Vagina (tissue), 2 donors: ENCODE results near the gene SERTM1. TPM values are rescaled to one million over a fixed set of nuclear protein-coding genes. Genes with fewer than 3 reads are reported as not detected.

Experiments used
- DNase-seq, 2 donors: peaks; one replicate each; pipeline ENCODE4 v3.0.0-alpha.2; 2017; ENCODE audit errors: extremely low spot score in 2 of 2
- H3K27ac ChIP-seq: fragments of 200-600 bp; sonication (generic); one replicate; pipeline ENCODE4 v1.5.1; 2019
- H3K27me3 ChIP-seq: fragments of 200-600 bp; sonication (generic); one replicate; pipeline ENCODE4 v1.5.1; 2019
- H3K36me3 ChIP-seq, 2 donors: fragments of 200-600 bp; sonication (generic); one replicate each; pipeline ENCODE4 v1.5.1; 2017 to 2019
- H3K4me1 ChIP-seq: fragments of 200-600 bp; sonication (generic); one replicate; pipeline ENCODE4 v1.5.1; 2019
- H3K4me3 ChIP-seq, 2 donors: fragments of 200-600 bp; sonication (generic); 1 replicate in 1 of 2; 2 replicates in 1 of 2; pipeline ENCODE4 v1.5.1; 2016 to 2019
- H3K9me3 ChIP-seq: fragments of 200-600 bp; sonication (generic); one replicate; pipeline ENCODE4 v1.5.1; 2019
- CTCF ChIP-seq, 3 experiments: fragments of 450-650 bp in 2 of 3; fragments of 200-600 bp in 1 of 3; sonication (generic) in 1 of 3; IDR thresholded peaks; one replicate each; pipeline ENCODE4 v1.5.1; 2017 to 2019; ENCODE audit warnings: antibody characterized with exemption in 3 of 3, mild to moderate bottlenecking in 2 of 3, moderate library complexity in 2 of 3
- POLR2A ChIP-seq, 2 donors: fragments of 450-650 bp; IDR thresholded peaks; one replicate each; pipeline ENCODE4 v1.6.1; 2017; ENCODE audit warnings: antibody characterized with exemption in 2 of 2, mild to moderate bottlenecking in 2 of 2, moderate library complexity in 2 of 2
- POLR2AphosphoS5 ChIP-seq, 2 donors: sonication (generic); formaldehyde crosslinking; IDR thresholded peaks; one replicate each; pipeline ENCODE4 v1.9.0; 2017; ENCODE audit warnings: antibody characterized with exemption in 2 of 2, mild to moderate bottlenecking in 2 of 2, low read depth in 1 of 2; ENCODE audit not compliant: insufficient read depth in 1 of 2
- intact Hi-C: fragments of 100-400 bp; cut with DNase I; formaldehyde crosslinking; loops from one replicate; pipeline ENCODE4 v1.15.1; 2023
- total RNA-seq: library from RNA; depleted of rRNA; stranded (reverse); fragments of >200 nt; gene quantifications from one replicate; pipeline ENCODE4 v1.2.3, GENCODE V29; 2016

Gene SERTM1
- total RNA-seq, 1 donor from 2014 or later, result 16.0 TPM

GRCh38 chr13:36710396-36710795 lies 36.6 kb downstream of the SERTM1 start:
- no peak overlapping the region for H3K4me3 ChIP-seq
- H3K9me3 ChIP-seq, result no peaks in the 10 kb centered on the region
- H3K27me3 ChIP-seq, result no peaks in the 10 kb centered on the region
- TF ChIP-seq CTCF (IDR thresholded peaks at IDR 0.05) (no peak), POLR2A (IDR thresholded peaks at IDR 0.05) (no peak), POLR2AphosphoS5 (IDR thresholded peaks at IDR 0.05; ENCODE audit: insufficient read depth in 1 of 2, low read depth in 1 of 2) (no peak)
- H3K36me3 ChIP-seq, result no peaks in the 10 kb centered on the region
- no peak overlapping the region for H3K27ac ChIP-seq
- intact Hi-C loops, result no loop called here
- DNase-seq, result no peak
- H3K4me1 ChIP-seq, result no peaks in the 10 kb centered on the region

- TF ChIP-seq POLR2AphosphoS5 (IDR thresholded peaks at IDR 0.05; ENCODE audit: insufficient read depth in 1 of 2, low read depth in 1 of 2), result no peak
- TF ChIP-seq POLR2A (IDR thresholded peaks at IDR 0.05), result no peak
- TF ChIP-seq CTCF (IDR thresholded peaks at IDR 0.05), result no peak
- H3K4me3 ChIP-seq, result no peak overlapping the region
- H3K36me3 ChIP-seq, result no peaks in the 10 kb centered on the region
- no peaks in the 10 kb centered on the region for H3K27me3 ChIP-seq
- DNase-seq, result no peak
- no peaks in the 10 kb centered on the region for H3K4me1 ChIP-seq
- intact Hi-C loops, result no loop called here
- H3K9me3 ChIP-seq, result no peaks in the 10 kb centered on the region
- no peak overlapping the region for H3K27ac ChIP-seq
These were observed 38.5 kb downstream of the SERTM1 start for GRCh38 chr13:36712290-36712689.

- no peaks in the 10 kb centered on the region for H3K9me3 ChIP-seq
- no peaks in the 10 kb centered on the region for H3K27me3 ChIP-seq
- H3K4me1 ChIP-seq, result no peaks in the 10 kb centered on the region
- peak in 1 of 2 donors; percentile 17 for TF ChIP-seq POLR2AphosphoS5 (IDR thresholded peaks at IDR 0.05; ENCODE audit: insufficient read depth in 1 of 2, low read depth in 1 of 2)
- TF ChIP-seq POLR2A (IDR thresholded peaks at IDR 0.05), result no peak
- TF ChIP-seq CTCF (IDR thresholded peaks at IDR 0.05), result no peak
- H3K4me3 ChIP-seq, result no peak overlapping the region
- no peaks in the 10 kb centered on the region for H3K36me3 ChIP-seq
- no peak overlapping the region for H3K27ac ChIP-seq
- intact Hi-C loops, result no loop called here
- no peak for DNase-seq
These were observed 39.0 kb downstream of the SERTM1 start for GRCh38 chr13:36712770-36713169.

GRCh38 chr13:36713887-36714286 lies 40.1 kb downstream of the SERTM1 start:
- DNase-seq, result no peak
- no peak overlapping the region for H3K4me3 ChIP-seq
- TF ChIP-seq POLR2A (IDR thresholded peaks at IDR 0.05), result no peak

GRCh38 chr13:36715841-36716240 lies 42.0 kb downstream of the SERTM1 start:
- no peak overlapping the region for H3K27ac ChIP-seq
- H3K9me3 ChIP-seq, result no peaks in the 10 kb centered on the region
- no peaks in the 10 kb centered on the region for H3K27me3 ChIP-seq
- no peak for DNase-seq
- no peaks in the 10 kb centered on the region for H3K4me1 ChIP-seq
- H3K36me3 ChIP-seq, result no peaks in the 10 kb centered on the region
- TF ChIP-seq CTCF (IDR thresholded peaks at IDR 0.05) (no peak), POLR2A (IDR thresholded peaks at IDR 0.05) (no peak), POLR2AphosphoS5 (IDR thresholded peaks at IDR 0.05; ENCODE audit: insufficient read depth in 1 of 2, low read depth in 1 of 2) (no peak)
- no peak overlapping the region for H3K4me3 ChIP-seq
- intact Hi-C loops, result no loop called here

More at GRCh38 chr13:36713887-36714286, 40.1 kb downstream of the SERTM1 start:
- no peak overlapping the region for H3K27ac ChIP-seq
- intact Hi-C loops, result no loop called here
- no peaks in the 10 kb centered on the region for H3K36me3 ChIP-seq
- H3K27me3 ChIP-seq, result no peaks in the 10 kb centered on the region
- no peaks in the 10 kb centered on the region for H3K4me1 ChIP-seq
- no peaks in the 10 kb centered on the region for H3K9me3 ChIP-seq

GRCh38 chr13:36717017-36717416 lies 43.2 kb downstream of the SERTM1 start:
- Histone ChIP-seq H3K9me3 (no peaks in the 10 kb centered on the region), H3K4me3 (no peak overlapping the region), H3K27ac (no peak overlapping the region), H3K4me1 (no peaks in the 10 kb centered on the region), H3K36me3 (no peaks in the 10 kb centered on the region), H3K27me3 (no peaks in the 10 kb centered on the region)
- TF ChIP-seq POLR2AphosphoS5 (IDR thresholded peaks at IDR 0.05; ENCODE audit: insufficient read depth in 1 of 2, low read depth in 1 of 2) (no peak), CTCF (IDR thresholded peaks at IDR 0.05) (no peak), POLR2A (IDR thresholded peaks at IDR 0.05) (no peak)
- no peak for DNase-seq
- intact Hi-C loops, result no loop called here
